ENCODE results near the gene MSMO1.

DNA sequence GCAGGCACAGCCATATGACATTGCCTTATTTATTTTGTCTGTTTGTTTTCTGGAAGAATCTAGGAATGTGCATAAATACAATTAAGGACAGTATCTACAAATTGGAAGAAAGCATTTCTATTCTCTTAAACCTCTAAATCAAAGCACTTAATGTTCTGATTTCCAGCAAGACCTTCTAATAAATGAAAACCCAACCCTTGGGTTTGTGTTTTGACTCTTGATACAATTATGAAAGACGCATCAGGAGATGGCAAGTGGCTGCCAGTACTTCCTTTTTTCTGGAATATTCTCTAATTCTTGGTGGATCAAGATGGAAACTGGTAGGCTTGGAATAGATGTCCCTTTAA, 50.9 kb downstream of the MSMO1 start:
- TF ChIP-seq, protein P1, sequence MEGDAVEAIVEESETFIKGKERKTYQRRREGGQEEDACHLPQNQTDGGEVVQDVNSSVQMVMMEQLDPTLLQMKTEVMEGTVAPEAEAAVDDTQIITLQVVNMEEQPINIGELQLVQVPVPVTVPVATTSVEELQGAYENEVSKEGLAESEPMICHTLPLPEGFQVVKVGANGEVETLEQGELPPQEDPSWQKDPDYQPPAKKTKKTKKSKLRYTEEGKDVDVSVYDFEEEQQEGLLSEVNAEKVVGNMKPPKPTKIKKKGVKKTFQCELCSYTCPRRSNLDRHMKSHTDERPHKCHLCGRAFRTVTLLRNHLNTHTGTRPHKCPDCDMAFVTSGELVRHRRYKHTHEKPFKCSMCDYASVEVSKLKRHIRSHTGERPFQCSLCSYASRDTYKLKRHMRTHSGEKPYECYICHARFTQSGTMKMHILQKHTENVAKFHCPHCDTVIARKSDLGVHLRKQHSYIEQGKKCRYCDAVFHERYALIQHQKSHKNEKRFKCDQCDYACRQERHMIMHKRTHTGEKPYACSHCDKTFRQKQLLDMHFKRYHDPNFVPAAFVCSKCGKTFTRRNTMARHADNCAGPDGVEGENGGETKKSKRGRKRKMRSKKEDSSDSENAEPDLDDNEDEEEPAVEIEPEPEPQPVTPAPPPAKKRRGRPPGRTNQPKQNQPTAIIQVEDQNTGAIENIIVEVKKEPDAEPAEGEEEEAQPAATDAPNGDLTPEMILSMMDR (IDR thresholded peaks at IDR 0.05): no peak
- TF ChIP-seq POLR2A (IDR thresholded peaks at IDR 0.05) (no peak), POLR2AphosphoS5 (IDR thresholded peaks at IDR 0.05) (no peak)
